ENCODE results near the gene DTNA. TPM values are rescaled to one million over a fixed set of nuclear protein-coding genes. Genes with fewer than 3 reads are reported as not detected.
"Not testable (repeated sequence)": the region's sequence is repeated elsewhere in the genome, so short reads cannot be mapped to it uniquely, and the experiment has no call there.

DTNA gene
- total RNA-seq, 1 experiment from 2014 or later: 9.0 TPM

DNA sequence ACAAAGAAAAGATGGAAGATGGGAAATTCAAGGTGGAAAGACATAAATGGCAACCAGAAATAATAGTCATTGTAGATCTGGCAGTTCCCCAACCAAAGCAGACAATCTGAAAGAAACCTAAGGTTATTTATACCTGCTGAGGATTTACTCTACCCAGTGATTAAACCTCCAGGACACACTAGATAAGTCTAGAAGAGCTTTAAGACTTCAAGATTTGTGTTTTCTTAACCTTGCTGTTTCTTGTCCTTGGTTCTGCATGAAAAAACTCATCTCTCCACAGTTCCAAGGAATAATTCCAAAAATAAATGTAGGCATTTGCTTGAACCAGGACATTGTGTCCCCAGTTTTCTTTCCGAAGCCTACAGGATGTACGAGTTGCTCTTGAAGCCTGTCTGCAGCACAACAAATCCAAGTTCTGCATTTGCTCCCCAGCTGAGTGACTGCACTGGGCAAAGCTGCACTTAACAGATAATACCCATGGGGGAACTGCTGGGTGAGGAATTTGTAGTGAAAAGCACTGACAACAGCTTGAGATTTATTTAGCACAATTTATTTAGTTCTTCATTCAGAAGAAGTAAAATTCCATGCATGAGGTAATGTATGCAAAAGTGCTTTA lies 19.8 kb downstream of the DTNA start:
- Mint-ChIP-seq H3K27me3 (ENCODE audit: unreplicated experiment) (no peaks in the 10 kb centered on the region), H3K27ac (ENCODE audit: unreplicated experiment) (no peak overlapping the region), H3K4me1 (ENCODE audit: low read depth, unreplicated experiment) (peaks cover 20% of the 10 kb centered on the region), H3K9me3 (ENCODE audit: low read depth, unreplicated experiment) (no peaks in the 10 kb centered on the region), H3K4me3 (ENCODE audit: low read depth, unreplicated experiment) (no peak overlapping the region), H3K36me3 (ENCODE audit: insufficient read depth, unreplicated experiment) (no peaks in the 10 kb centered on the region)
- CTCF ChIA-PET: interaction anchor here (0.7 to 1.1 kb wide), 5 partner anchors 9 to 58 kb away, joined by 3 to 5 read pairs (median 4); no protein-coding TSS in a partner anchor
- no peak for DNase-seq
- intact Hi-C loops (cut with micrococcal nuclease; ENCODE audit: unreplicated experiment): loop anchor here (1.0 kb wide), 1 partner anchor 58 kb away; no protein-coding TSS in a partner anchor
- no TSS peak for BruUV-seq (replicated peaks)
- TF ChIP-seq, protein P1, sequence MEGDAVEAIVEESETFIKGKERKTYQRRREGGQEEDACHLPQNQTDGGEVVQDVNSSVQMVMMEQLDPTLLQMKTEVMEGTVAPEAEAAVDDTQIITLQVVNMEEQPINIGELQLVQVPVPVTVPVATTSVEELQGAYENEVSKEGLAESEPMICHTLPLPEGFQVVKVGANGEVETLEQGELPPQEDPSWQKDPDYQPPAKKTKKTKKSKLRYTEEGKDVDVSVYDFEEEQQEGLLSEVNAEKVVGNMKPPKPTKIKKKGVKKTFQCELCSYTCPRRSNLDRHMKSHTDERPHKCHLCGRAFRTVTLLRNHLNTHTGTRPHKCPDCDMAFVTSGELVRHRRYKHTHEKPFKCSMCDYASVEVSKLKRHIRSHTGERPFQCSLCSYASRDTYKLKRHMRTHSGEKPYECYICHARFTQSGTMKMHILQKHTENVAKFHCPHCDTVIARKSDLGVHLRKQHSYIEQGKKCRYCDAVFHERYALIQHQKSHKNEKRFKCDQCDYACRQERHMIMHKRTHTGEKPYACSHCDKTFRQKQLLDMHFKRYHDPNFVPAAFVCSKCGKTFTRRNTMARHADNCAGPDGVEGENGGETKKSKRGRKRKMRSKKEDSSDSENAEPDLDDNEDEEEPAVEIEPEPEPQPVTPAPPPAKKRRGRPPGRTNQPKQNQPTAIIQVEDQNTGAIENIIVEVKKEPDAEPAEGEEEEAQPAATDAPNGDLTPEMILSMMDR (IDR thresholded peaks at IDR 0.05; ENCODE audit: unreplicated experiment): no peak

DNA sequence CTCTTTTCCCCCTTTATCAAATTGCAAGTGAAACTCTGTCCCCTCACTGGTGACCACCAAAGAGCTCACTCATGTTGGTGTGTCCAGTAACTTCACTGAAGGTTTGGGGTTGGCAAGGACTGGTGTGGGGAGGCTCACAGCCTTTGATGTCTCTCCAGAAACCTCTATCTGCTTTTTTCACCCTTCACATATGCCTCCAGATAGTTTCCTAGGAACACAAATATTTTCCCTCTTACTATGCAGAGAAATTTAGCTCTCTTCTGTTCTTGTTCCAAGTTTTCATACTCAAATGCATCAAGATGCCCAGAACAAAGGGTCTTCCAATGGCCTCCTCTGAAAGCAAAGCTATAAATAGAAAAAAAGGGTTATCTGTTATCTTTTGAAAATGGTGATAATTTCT lies 20.7 kb downstream of the DTNA start:
- intact Hi-C loops (cut with micrococcal nuclease; ENCODE audit: unreplicated experiment): no loop called here
- Mint-ChIP-seq H3K27me3 (ENCODE audit: unreplicated experiment) (no peaks in the 10 kb centered on the region), H3K9me3 (ENCODE audit: low read depth, unreplicated experiment) (no peaks in the 10 kb centered on the region), H3K27ac (ENCODE audit: unreplicated experiment) (no peak overlapping the region), H3K36me3 (ENCODE audit: insufficient read depth, unreplicated experiment) (no peaks in the 10 kb centered on the region), H3K4me3 (ENCODE audit: low read depth, unreplicated experiment) (no peak overlapping the region), H3K4me1 (ENCODE audit: low read depth, unreplicated experiment) (peaks cover 20% of the 10 kb centered on the region)
- no peak for DNase-seq
- BruUV-seq (replicated peaks): no TSS peak
- TF ChIP-seq, protein P1 (IDR thresholded peaks at IDR 0.05; ENCODE audit: unreplicated experiment): no peak
- CTCF ChIA-PET: interaction anchor here (0.7 kb wide), 1 partner anchor 425 kb away, joined by 3 read pairs; no protein-coding TSS in a partner anchor

DNA sequence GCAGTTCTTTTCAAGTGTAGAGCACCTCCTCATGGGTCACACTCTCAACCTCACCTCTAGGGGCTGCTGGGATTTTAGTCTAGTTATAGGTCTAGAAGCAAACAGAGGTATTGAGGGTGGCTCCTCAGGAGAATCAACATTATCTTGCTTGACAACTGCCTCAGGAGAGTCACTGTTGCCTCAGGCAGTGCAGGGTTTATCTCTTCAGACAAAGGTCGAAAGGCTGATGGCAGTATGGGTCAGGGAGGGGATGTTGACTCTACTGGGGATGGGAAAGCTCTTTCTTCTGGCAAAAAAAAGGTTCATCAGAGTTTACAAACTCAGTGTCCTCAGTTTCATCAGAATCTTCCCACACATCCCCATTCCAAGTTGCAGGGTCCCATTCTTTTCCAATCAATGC lies 24.0 kb downstream of the DTNA start:
- DNase-seq: no peak
- TF ChIP-seq, protein P1 (IDR thresholded peaks at IDR 0.05; ENCODE audit: unreplicated experiment): no peak
- intact Hi-C loops (cut with micrococcal nuclease; ENCODE audit: unreplicated experiment): no loop called here
- Mint-ChIP-seq H3K9me3 (ENCODE audit: low read depth, unreplicated experiment) (no peaks in the 10 kb centered on the region), H3K4me1 (ENCODE audit: low read depth, unreplicated experiment) (peaks cover 17% of the 10 kb centered on the region), H3K4me3 (ENCODE audit: low read depth, unreplicated experiment) (no peak overlapping the region), H3K27ac (ENCODE audit: unreplicated experiment) (no peak overlapping the region), H3K27me3 (ENCODE audit: unreplicated experiment) (no peaks in the 10 kb centered on the region), H3K36me3 (ENCODE audit: insufficient read depth, unreplicated experiment) (no peaks in the 10 kb centered on the region)
- no TSS peak for BruUV-seq (replicated peaks)
- CTCF ChIA-PET: no interaction called here

DNA sequence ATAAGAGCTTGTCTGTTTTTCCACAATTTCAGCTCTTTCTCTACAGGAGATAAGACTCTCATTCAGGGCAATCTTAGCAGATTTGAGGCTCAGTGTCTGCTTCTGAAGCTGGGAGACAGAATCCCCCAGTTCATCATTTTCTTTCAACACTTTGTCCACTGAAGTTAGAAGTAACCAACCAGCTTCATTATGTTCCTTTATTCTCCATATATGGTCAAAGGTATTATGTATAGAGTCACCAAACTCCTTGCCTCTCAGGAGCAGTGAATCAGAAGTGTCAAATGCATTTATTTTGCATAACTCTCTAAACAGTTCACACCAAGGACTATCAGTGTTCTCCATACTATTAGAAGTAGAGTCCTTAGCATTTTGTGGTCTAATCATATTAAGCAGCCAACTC lies 24.4 kb downstream of the DTNA start:
- H3K27me3 Mint-ChIP-seq (ENCODE audit: unreplicated experiment); H3K4me3 Mint-ChIP-seq (ENCODE audit: low read depth, unreplicated experiment); H3K36me3 Mint-ChIP-seq (ENCODE audit: insufficient read depth, unreplicated experiment); H3K9me3 Mint-ChIP-seq (ENCODE audit: low read depth, unreplicated experiment); intact Hi-C loops (cut with micrococcal nuclease; ENCODE audit: unreplicated experiment); H3K27ac Mint-ChIP-seq (ENCODE audit: unreplicated experiment); BruUV-seq (replicated peaks); CTCF ChIA-PET; DNase-seq: not testable (repeated sequence)
- peaks cover 12% of the 10 kb centered on the region for H3K4me1 Mint-ChIP-seq (ENCODE audit: low read depth, unreplicated experiment)
